Spleen (tissue), 7 donors: ENCODE data around the gene KRTAP5-11.

ENCODE experiments used
- CTCF ChIP-seq, 11 experiments: fragments of 200-600 bp in 7 of 11; fragments of 450-650 bp in 4 of 11; sonication (generic) in 4 of 11; IDR thresholded peaks in 8 of 11; conservative IDR thresholded peaks in 3 of 11; 1 replicate in 7 of 11; 2 replicates in 4 of 11; pipeline versions ENCODE4 v1.4.0 to v1.8.0; 2016 to 2021; ENCODE audit warnings: antibody characterized with exemption in 11 of 11, inconsistent platforms in 4 of 11, mild to moderate bottlenecking in 1 of 11
- POLR2A ChIP-seq, 3 donors: fragments of 450-650 bp; IDR thresholded peaks; one replicate each; pipeline ENCODE4 v1.5.1; 2017; ENCODE audit warnings: antibody characterized with exemption in 3 of 3, mild to moderate bottlenecking in 1 of 3
- POLR2AphosphoS5 ChIP-seq, 3 donors: sonication (generic); formaldehyde crosslinking; IDR thresholded peaks; one replicate each; pipeline ENCODE4 v1.5.1; 2017; ENCODE audit warnings: antibody characterized with exemption in 3 of 3
- donor health status: DM: no; HTN: no; CAD: no; lungs with moderate emphysema.
- donor health status: DM: no; HTN: no; CAD: no.
- donor health status: DM: no; HTN: no; CAD: no.

- TF ChIP-seq CTCF (IDR thresholded peaks at IDR 0.05 in 8 of 11, conservative IDR thresholded peaks at IDR 0.05 in 3 of 11) (no peak), POLR2A (IDR thresholded peaks at IDR 0.05) (no peak), POLR2AphosphoS5 (IDR thresholded peaks at IDR 0.05) (no peak)
Observed at GRCh38 chr11:71538666-71538990, 44.0 kb downstream of the KRTAP5-11 start.
